Neural progenitor cell (in vitro differentiated cells): ENCODE data around the gene HCAR1.

ENCODE experiments used
- EZH2 ChIP-seq: fragments of 200-600 bp; sonication (generic); IDR thresholded peaks from 2 replicates; pipeline ENCODE4 v1.6.1; 2017; ENCODE audit warnings: antibody characterized with exemption, mild to moderate bottlenecking, moderate library complexity
- EZH2phosphoT487 ChIP-seq: fragments of 200-600 bp; sonication (generic); IDR thresholded peaks from 2 replicates; pipeline ENCODE4 v1.6.1; 2017; ENCODE audit warnings: antibody characterized with exemption
- TF ChIP-seq, protein P1 (sequence below): fragments of 200-600 bp; sonication (generic); IDR thresholded peaks from 2 replicates; pipeline ENCODE4 v1.5.1; 2017; ENCODE audit warnings: antibody characterized with exemption, mild to moderate bottlenecking

DNA sequence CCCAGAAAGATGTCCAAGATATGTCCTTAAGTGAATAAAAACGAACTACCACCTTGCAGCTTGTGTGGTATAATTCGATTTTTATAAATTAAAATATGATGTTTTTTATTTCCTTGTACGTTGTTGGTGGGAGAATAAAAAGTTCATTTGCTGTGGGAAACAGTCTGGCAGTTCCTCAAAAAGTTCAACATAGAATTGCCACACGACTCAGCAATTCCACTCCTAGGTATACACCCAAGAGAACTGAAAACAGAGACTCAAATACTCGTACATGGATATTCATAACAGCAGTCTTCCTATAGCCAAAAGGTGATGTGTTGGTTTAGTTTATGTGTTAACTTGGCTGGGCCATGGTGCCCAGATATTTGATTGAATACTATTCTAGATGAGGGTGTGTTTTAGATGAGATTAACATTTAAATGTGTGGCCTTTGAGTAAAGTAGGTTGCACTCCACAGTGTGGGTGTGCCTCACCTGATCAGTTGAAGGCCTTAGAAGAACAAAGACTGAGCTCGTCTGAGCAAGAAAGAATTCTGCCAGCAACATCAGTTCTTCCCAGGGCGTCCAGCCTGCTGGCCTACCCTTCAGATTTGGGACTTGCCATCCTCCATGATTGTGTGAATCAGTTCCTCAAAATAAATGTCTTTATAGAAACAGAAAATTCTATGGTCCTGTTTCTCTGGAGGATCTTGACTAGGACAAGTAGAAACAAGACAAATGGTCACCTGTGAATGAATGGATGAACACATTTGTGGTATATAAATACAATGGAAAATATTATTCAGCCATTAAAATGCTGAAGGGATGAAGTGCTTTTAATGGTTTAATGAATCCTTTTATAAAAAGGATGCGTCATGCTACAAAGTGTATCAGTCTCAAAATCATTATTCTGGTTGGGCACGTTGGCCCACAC, 16.8 kb upstream of the HCAR1 start:
- TF ChIP-seq, protein P1, sequence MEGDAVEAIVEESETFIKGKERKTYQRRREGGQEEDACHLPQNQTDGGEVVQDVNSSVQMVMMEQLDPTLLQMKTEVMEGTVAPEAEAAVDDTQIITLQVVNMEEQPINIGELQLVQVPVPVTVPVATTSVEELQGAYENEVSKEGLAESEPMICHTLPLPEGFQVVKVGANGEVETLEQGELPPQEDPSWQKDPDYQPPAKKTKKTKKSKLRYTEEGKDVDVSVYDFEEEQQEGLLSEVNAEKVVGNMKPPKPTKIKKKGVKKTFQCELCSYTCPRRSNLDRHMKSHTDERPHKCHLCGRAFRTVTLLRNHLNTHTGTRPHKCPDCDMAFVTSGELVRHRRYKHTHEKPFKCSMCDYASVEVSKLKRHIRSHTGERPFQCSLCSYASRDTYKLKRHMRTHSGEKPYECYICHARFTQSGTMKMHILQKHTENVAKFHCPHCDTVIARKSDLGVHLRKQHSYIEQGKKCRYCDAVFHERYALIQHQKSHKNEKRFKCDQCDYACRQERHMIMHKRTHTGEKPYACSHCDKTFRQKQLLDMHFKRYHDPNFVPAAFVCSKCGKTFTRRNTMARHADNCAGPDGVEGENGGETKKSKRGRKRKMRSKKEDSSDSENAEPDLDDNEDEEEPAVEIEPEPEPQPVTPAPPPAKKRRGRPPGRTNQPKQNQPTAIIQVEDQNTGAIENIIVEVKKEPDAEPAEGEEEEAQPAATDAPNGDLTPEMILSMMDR = no peak
- TF ChIP-seq EZH2phosphoT487 (no peak), EZH2 (no peak)
